ENCODE measurements around the gene OSBPL10.

- TF ChIP-seq CTCF (IDR thresholded peaks at IDR 0.05) = no peak
- no peak for TF ChIP-seq POLR2A (IDR thresholded peaks at IDR 0.05)
Observed at GRCh38 chr3:31853580-31853979, 127.5 kb downstream of the OSBPL10 start.

All from ovary (tissue), 3 donors.